Esophagus muscularis mucosa (tissue), 4 donors: Measurements from ENCODE around the gene BDKRB2. TPM values are rescaled to one million over a fixed set of nuclear protein-coding genes. Genes with fewer than 3 reads are reported as not detected.

ENCODE experiments used
- DNase-seq: peaks from one replicate; pipeline ENCODE4 v3.0.0-alpha.2; 2017; ENCODE audit errors: extremely low spot score
- H3K27ac ChIP-seq, 4 donors: fragments of 200-600 bp; sonication (generic); replicated peaks in 1 of 4; 1 replicate in 3 of 4; 2 replicates in 1 of 4; pipeline ENCODE4 v1.5.1; 2016 to 2019; ENCODE audit warnings: mild to moderate bottlenecking in 1 of 4
- H3K27me3 ChIP-seq, 4 donors: fragments of 200-600 bp; sonication (generic); one replicate each; pipeline versions ENCODE4 v1.5.1 to v1.6.0; 2016 to 2019
- H3K36me3 ChIP-seq, 4 donors: fragments of 200-600 bp; sonication (generic); one replicate each; pipeline ENCODE4 v1.5.1; 2016 to 2019
- H3K4me1 ChIP-seq, 4 donors: fragments of 200-600 bp; sonication (generic); one replicate each; pipeline ENCODE4 v1.5.1; 2016 to 2019
- H3K4me3 ChIP-seq, 4 donors: fragments of 200-600 bp; sonication (generic); 1 replicate in 2 of 4; 2 replicates in 2 of 4; pipeline ENCODE4 v1.5.1; 2016 to 2019; ENCODE audit warnings: mild to moderate bottlenecking in 4 of 4, moderate library complexity in 1 of 4
- H3K9me3 ChIP-seq, 4 donors: fragments of 200-600 bp; sonication (generic); 1 replicate in 3 of 4; 2 replicates in 1 of 4; pipeline ENCODE4 v1.5.1; 2016 to 2019
- EP300 ChIP-seq: sonication (generic); formaldehyde crosslinking; IDR thresholded peaks from one replicate; pipeline ENCODE4 v1.6.1; 2017; ENCODE audit warnings: antibody characterized with exemption
- POLR2A ChIP-seq: fragments of 450-650 bp; IDR thresholded peaks from one replicate; pipeline ENCODE4 v1.6.1; 2017; ENCODE audit warnings: antibody characterized with exemption, moderate library complexity, mild to moderate bottlenecking, low read depth
- POLR2AphosphoS5 ChIP-seq, 2 donors: sonication (generic); formaldehyde crosslinking; IDR thresholded peaks; one replicate each; pipeline ENCODE4 v1.6.1; 2017; ENCODE audit warnings: antibody characterized with exemption in 2 of 2
- WGBS: methylation state at CpG from one replicate; pipeline ENCODE4 v1.1.5; 2018; 5-methylcytosine and 5-hydroxymethylcytosine counted together
- intact Hi-C: fragments of 100-400 bp; cut with DNase I; formaldehyde crosslinking; loops from one replicate; pipeline ENCODE4 v1.15.1; 2023
- total RNA-seq, 4 donors: library from RNA; depleted of rRNA; stranded (reverse); fragments of >200 nt; gene quantifications; one replicate each; pipeline versions ENCODE4 v1.1.0 to v1.2.1, GENCODE V29; 2016
- TF ChIP-seq, protein P1 (sequence below), 3 experiments: fragments of 200-600 bp in 2 of 3; fragments of 450-650 bp in 1 of 3; sonication (generic) in 2 of 3; IDR thresholded peaks; one replicate each; pipeline ENCODE4 v1.5.1; 2017 to 2019; ENCODE audit warnings: antibody characterized with exemption in 3 of 3, mild to moderate bottlenecking in 2 of 3, moderate library complexity in 1 of 3

BDKRB2 gene
- total RNA-seq, 4 donors from 2014 or later = 5.8 to 16.1 (median 10.0) TPM

GRCh38 chr14:96167224-96168148 lies 37.2 kb upstream of the BDKRB2 start:
- Histone ChIP-seq H3K27me3 (no peaks in the 10 kb centered on the region), H3K27ac (no peak overlapping the region), H3K9me3 (no peaks in the 10 kb centered on the region), H3K36me3 (no peaks in the 10 kb centered on the region), H3K4me3 (no peak overlapping the region), H3K4me1 (peaks cover 0 to 22% (median 11%) of the 10 kb centered on the region in 4 donors)
- DNase-seq = no peak
- no peak for TF ChIP-seq POLR2A
- TF ChIP-seq POLR2AphosphoS5 (IDR thresholded peaks at IDR 0.05) = no peak
- TF ChIP-seq EP300 = no peak
- TF ChIP-seq, protein P1, sequence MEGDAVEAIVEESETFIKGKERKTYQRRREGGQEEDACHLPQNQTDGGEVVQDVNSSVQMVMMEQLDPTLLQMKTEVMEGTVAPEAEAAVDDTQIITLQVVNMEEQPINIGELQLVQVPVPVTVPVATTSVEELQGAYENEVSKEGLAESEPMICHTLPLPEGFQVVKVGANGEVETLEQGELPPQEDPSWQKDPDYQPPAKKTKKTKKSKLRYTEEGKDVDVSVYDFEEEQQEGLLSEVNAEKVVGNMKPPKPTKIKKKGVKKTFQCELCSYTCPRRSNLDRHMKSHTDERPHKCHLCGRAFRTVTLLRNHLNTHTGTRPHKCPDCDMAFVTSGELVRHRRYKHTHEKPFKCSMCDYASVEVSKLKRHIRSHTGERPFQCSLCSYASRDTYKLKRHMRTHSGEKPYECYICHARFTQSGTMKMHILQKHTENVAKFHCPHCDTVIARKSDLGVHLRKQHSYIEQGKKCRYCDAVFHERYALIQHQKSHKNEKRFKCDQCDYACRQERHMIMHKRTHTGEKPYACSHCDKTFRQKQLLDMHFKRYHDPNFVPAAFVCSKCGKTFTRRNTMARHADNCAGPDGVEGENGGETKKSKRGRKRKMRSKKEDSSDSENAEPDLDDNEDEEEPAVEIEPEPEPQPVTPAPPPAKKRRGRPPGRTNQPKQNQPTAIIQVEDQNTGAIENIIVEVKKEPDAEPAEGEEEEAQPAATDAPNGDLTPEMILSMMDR (IDR thresholded peaks at IDR 0.05) = no peak
- WGBS = 75% methylated on average over 8 of the region's 8 CpGs
- intact Hi-C loops = no loop called here

DNA sequence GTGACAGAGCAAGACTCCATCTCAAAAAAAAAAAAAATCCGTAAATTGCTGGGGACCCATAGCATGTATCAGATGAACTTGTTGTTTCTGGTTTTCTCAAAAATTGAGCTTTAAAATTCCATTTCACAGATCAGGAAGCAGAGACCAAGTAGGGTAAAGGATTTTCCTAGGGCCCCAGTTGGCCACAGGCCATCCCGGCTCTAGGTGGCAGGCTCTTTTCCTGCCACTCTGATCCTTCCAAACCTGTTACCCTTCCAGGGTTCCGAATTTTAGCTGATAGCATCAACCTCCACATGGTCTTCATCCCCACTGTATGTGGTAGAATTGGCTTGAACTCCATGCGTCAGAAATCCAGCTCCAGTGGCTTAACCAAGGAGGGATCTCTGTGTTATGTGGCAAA lies 36.1 kb upstream of the BDKRB2 start:
- intact Hi-C loops = no loop called here
- 91% methylated on average over 4 of the region's 4 CpGs for WGBS
- Histone ChIP-seq H3K27ac (no peak overlapping the region), H3K4me3 (no peak overlapping the region), H3K36me3 (no peaks in the 10 kb centered on the region), H3K4me1 (peaks cover 0 to 22% (median 11%) of the 10 kb centered on the region in 4 donors), H3K27me3 (no peaks in the 10 kb centered on the region), H3K9me3 (no peaks in the 10 kb centered on the region)
- no peak for DNase-seq
- TF ChIP-seq, protein P1 (IDR thresholded peaks at IDR 0.05) = no peak

- intact Hi-C loops = no loop called here
Observed at GRCh38 chr14:96170961-96171592, 33.6 kb upstream of the BDKRB2 start.

DNA sequence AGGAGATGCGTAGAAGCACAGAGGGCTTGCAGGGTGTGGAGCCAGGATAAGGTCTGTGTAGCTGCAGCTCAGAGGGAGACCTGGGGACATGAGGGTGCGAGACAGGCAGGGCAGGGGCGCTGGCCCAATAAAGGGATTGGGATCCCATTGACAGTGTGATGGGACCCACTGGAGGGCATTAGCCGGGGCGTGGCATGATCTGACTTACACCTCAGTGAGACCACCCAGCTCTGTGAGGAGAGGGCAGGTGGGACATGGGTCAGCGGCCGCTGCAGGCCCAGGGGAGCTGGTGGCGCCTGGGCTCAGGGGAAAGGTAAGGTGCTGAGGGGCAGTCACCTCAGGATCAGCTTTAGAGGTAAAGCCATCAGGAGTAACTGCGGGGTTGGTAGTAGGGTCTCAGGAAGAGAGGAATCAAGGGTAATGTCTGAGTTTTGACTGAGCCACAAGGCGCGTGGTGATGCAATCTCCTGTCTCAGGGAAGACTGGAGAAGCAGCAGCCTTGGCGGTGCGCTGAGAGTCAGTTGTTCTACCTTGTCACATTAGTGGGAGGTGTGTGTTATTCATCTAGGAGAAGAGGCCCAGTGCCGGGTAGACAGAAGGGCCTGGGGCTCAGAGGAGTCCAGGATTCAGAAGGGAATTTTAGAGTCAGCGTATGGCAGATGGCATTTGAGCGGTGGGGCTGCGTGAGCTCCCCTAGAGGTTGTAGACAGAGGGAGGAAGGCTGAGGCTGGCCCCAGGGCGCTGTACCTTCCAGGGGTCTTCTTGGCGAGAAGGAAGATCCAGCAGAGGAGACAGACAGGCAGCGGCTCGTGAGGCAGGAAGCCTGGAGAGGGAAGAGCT lies 30.8 kb upstream of the BDKRB2 start:
- intact Hi-C loops = no loop called here
- no peak overlapping the region for H3K27ac ChIP-seq
- TF ChIP-seq, protein P1 (IDR thresholded peaks at IDR 0.05) = no peak
- no peak for TF ChIP-seq POLR2A
- no peak for TF ChIP-seq EP300
- TF ChIP-seq POLR2AphosphoS5 (IDR thresholded peaks at IDR 0.05) = no peak
- H3K27me3 ChIP-seq = no peaks in the 10 kb centered on the region
- no peak for DNase-seq
- peaks cover 3 to 35% (median 29%) of the 10 kb centered on the region in 4 donors for H3K4me1 ChIP-seq
- no peak overlapping the region for H3K4me3 ChIP-seq
- WGBS = 96% methylated on average over 21 of the region's 21 CpGs
- no peaks in the 10 kb centered on the region for H3K36me3 ChIP-seq
- no peaks in the 10 kb centered on the region for H3K9me3 ChIP-seq

More at GRCh38 chr14:96170961-96171592, 33.6 kb upstream of the BDKRB2 start:
- Histone ChIP-seq H3K4me1 (peaks cover 0 to 22% (median 12%) of the 10 kb centered on the region in 4 donors), H3K27ac (no peak overlapping the region), H3K36me3 (no peaks in the 10 kb centered on the region), H3K4me3 (no peak overlapping the region), H3K9me3 (no peaks in the 10 kb centered on the region), H3K27me3 (no peaks in the 10 kb centered on the region)
- DNase-seq = no peak
- whole genome bisulfite sequencing = 75% methylated on average over 14 of the region's 14 CpGs
- TF ChIP-seq, protein P1 (IDR thresholded peaks at IDR 0.05) = no peak
- TF ChIP-seq POLR2AphosphoS5 (IDR thresholded peaks at IDR 0.05) (no peak), EP300 (no peak), POLR2A (no peak)
